ENCODE measurements around the gene INO80B. TPM values are rescaled to one million over a fixed set of nuclear protein-coding genes. Genes with fewer than 3 reads are reported as not detected.
A peak's percentile ranks its signal among the peaks of the same experiment; 100 is the strongest.
"Not testable (repeated sequence)": the region's sequence is repeated elsewhere in the genome, so short reads cannot be mapped to it uniquely, and the experiment has no call there.

Gene INO80B
- total RNA-seq, 1 donor from 2014 or later, result 15.7 TPM

- no peak for DNase-seq (ENCODE audit: missing footprints)
- intact Hi-C loops (cut with DNase I), result no loop called here
- peak; percentile 6 for ATAC-seq
These were observed 13.0 kb upstream of the INO80B start, which contains the start of gene RTKN for GRCh38 chr2:74441690-74442482. Gene RTKN (minus strand): TSS chr2:74441937. CDS start chr2:74441816, 121 bp downstream.

GRCh38 chr2:74442483-74443297 is 12.2 kb upstream of the INO80B start:
- ATAC-seq; intact Hi-C loops (cut with DNase I); DNase-seq (ENCODE audit: missing footprints): not testable (repeated sequence)

GRCh38 chr2:74444498-74445318 is 10.2 kb upstream of the INO80B start:
- DNase-seq (ENCODE audit: missing footprints) (no peak), ATAC-seq (no peak)
- intact Hi-C loops (cut with DNase I), result no loop called here

GRCh38 chr2:74447230-74447999 is 7.5 kb upstream of the INO80B start:
- DNase-seq (ENCODE audit: missing footprints) (no peak), ATAC-seq (no peak)
- intact Hi-C loops (cut with DNase I), result no loop called here

GRCh38 chr2:74448771-74449170 is 6.1 kb upstream of the INO80B start:
- DNase-seq (ENCODE audit: missing footprints) (no peak), ATAC-seq (no peak)
- intact Hi-C loops (cut with DNase I), result no loop called here

GRCh38 chr2:74450570-74451190 is 4.2 kb upstream of the INO80B start:
- ATAC-seq (no peak), DNase-seq (ENCODE audit: missing footprints) (no peak)
- intact Hi-C loops (cut with DNase I), result no loop called here

GRCh38 chr2:74457129-74457548 is 2.3 kb downstream of the INO80B start:
- no peak for DNase-seq (ENCODE audit: missing footprints)
- ATAC-seq, result no peak
- intact Hi-C loops (cut with DNase I), result no loop called here

- ATAC-seq (peak; percentile 15), DNase-seq (ENCODE audit: missing footprints) (peak; percentile 82)
- intact Hi-C loops (cut with DNase I), result no loop called here
These were observed 2.8 kb downstream of the INO80B start for GRCh38 chr2:74457549-74458131.

GRCh38 chr2:74458132-74458937 is 3.4 kb downstream of the INO80B start, which contains the start of gene WBP1:
Gene WBP1 (plus strand): TSS chr2:74458438. CDS start chr2:74458603, 165 bp downstream.
- DNase-seq (ENCODE audit: missing footprints), result peak; percentile 100
- ATAC-seq, result peak; percentile 95
- intact Hi-C loops (cut with DNase I), result no loop called here

GRCh38 chr2:74458938-74459363 is 4.1 kb downstream of the INO80B start:
- DNase-seq (ENCODE audit: missing footprints) (no peak), ATAC-seq (no peak)
- intact Hi-C loops (cut with DNase I), result no loop called here

GRCh38 chr2:74459503-74460118 is 4.7 kb downstream of the INO80B start:
- ATAC-seq; intact Hi-C loops (cut with DNase I); DNase-seq (ENCODE audit: missing footprints): not testable (repeated sequence)

GRCh38 chr2:74460187-74460586 is 5.3 kb downstream of the INO80B start:
- ATAC-seq; DNase-seq (ENCODE audit: missing footprints); intact Hi-C loops (cut with DNase I): not testable (repeated sequence)

- ATAC-seq (no peak), DNase-seq (ENCODE audit: missing footprints) (no peak)
- intact Hi-C loops (cut with DNase I), result no loop called here
These were observed 6.5 kb downstream of the INO80B start for GRCh38 chr2:74461187-74462053.

- ATAC-seq (no peak), DNase-seq (ENCODE audit: missing footprints) (no peak)
These were observed 7.3 kb downstream of the INO80B start for GRCh38 chr2:74462054-74462785.

GRCh38 chr2:74462786-74463105 is 7.9 kb downstream of the INO80B start:
- DNase-seq (ENCODE audit: missing footprints) (no peak), ATAC-seq (no peak)
- intact Hi-C loops (cut with DNase I), result no loop called here

More at GRCh38 chr2:74462054-74462785, 7.3 kb downstream of the INO80B start:
- intact Hi-C loops (cut with DNase I), result no loop called here

Measured in Right ventricle myocardium inferior (tissue), 1 donor.